H1 (cell line): ENCODE measurements around the gene FNDC3A. TPM values are rescaled to one million over a fixed set of nuclear protein-coding genes. Genes with fewer than 3 reads are reported as not detected.

Experiments used
- CTCF ChIA-PET: fragments of 300-600 bp; sonication (Branson Sonifier 250); formaldehyde crosslinking; loops from one replicate; lab custom pipeline; 2021; ENCODE audit not compliant: partially characterized antibody; lab: Charles Lee
- POLR2A ChIA-PET: fragments of 300-600 bp; sonication (Branson Sonifier 250); formaldehyde crosslinking; loops from one replicate; lab custom pipeline; 2021; ENCODE audit warnings: inconsistent platforms; ENCODE audit not compliant: partially characterized antibody; lab: Charles Lee
- DNase-seq, 2 experiments: peaks; one replicate each; pipeline versions ENCODE4 v3.0.0 to v3.0.0-alpha.2; 2010 to 2022; ENCODE audit warnings: low spot score in 2 of 2, low read depth in 1 of 2, mixed read lengths in 1 of 2
- FAIRE-seq: peaks from 2 replicates; lab custom pipeline; 2011; peaks lifted over from hg19 to GRCh38; lab: Jason Lieb, UNC
- H2AFZ ChIP-seq: 2 replicates; pipeline ENCODE4 v1.8.1; 2012; ENCODE audit warnings: low read length, inconsistent platforms
- H2AK5ac ChIP-seq: 2 replicates; pipeline ENCODE4 v1.6.1; 2013; ENCODE audit warnings: low read depth, low read length
- H2BK120ac ChIP-seq: replicated peaks from 2 replicates; pipeline ENCODE3; 2013; ENCODE audit warnings: low read depth, low read length, inconsistent platforms
- H2BK12ac ChIP-seq: 2 replicates; pipeline ENCODE4 v1.6.1; 2013; ENCODE audit warnings: low read depth, low read length
- H2BK15ac ChIP-seq: 2 replicates; pipeline ENCODE4 v1.6.1; 2013; ENCODE audit warnings: low read length
- H2BK20ac ChIP-seq: 2 replicates; pipeline ENCODE4 v1.6.1; 2013; ENCODE audit warnings: low read length
- H2BK5ac ChIP-seq: 2 replicates; pipeline ENCODE4 v1.6.1; 2013; ENCODE audit warnings: low read depth, low read length
- H3K14ac ChIP-seq: 2 replicates; pipeline ENCODE4 v1.6.1; 2013; ENCODE audit warnings: inconsistent platforms; ENCODE audit not compliant: insufficient read length
- H3K18ac ChIP-seq: 2 replicates; pipeline ENCODE4 v1.6.1; 2013; ENCODE audit warnings: low read length; ENCODE audit errors: extremely low read depth
- H3K23ac ChIP-seq: 2 replicates; pipeline ENCODE4 v1.6.1; 2013; ENCODE audit warnings: inconsistent platforms; ENCODE audit not compliant: insufficient read length
- H3K23me2 ChIP-seq: 2 replicates; pipeline ENCODE4 v1.6.1; 2013; ENCODE audit warnings: low read depth, low read length
- H3K27ac ChIP-seq: 2 replicates; pipeline ENCODE4 v1.6.1; 2011; ENCODE audit warnings: low read depth, low read length, inconsistent platforms
- H3K27me3 ChIP-seq, 4 experiments: replicated peaks in 1 of 4; 1 replicate in 1 of 4; 2 replicates in 3 of 4; pipeline versions ENCODE4 v1.6.1 to v1.8.1; 2011 to 2013; ENCODE audit warnings: low read length in 3 of 4, mild to moderate bottlenecking in 3 of 4, inconsistent platforms in 2 of 4, mixed read lengths in 2 of 4, moderate library complexity in 1 of 4; ENCODE audit not compliant: control insufficient read depth in 3 of 4, insufficient read depth in 3 of 4; ENCODE audit errors: extremely low read depth in 1 of 4
- H3K36me3 ChIP-seq, 4 experiments: 2 replicates each; pipeline versions ENCODE4 v1.6.1 to v1.8.1; 2011 to 2013; ENCODE audit warnings: mild to moderate bottlenecking in 4 of 4, low read length in 3 of 4, moderate library complexity in 2 of 4, control low read depth in 1 of 4, inconsistent platforms in 1 of 4; ENCODE audit not compliant: insufficient read depth in 4 of 4, control insufficient read depth in 2 of 4
- H3K4ac ChIP-seq: replicated peaks from 2 replicates; pipeline ENCODE3; 2013; ENCODE audit warnings: low read length, low read depth, mixed read lengths, inconsistent platforms; ENCODE audit not compliant: insufficient read length
- H3K4me1 ChIP-seq, 4 experiments: replicated peaks in 1 of 4; 1 replicate in 1 of 4; 2 replicates in 3 of 4; pipeline versions ENCODE4 v1.6.1 to v1.8.1; 2011 to 2013; ENCODE audit warnings: low read length in 3 of 4, inconsistent platforms in 2 of 4, mixed read lengths in 1 of 4; ENCODE audit not compliant: insufficient read depth in 4 of 4, control insufficient read depth in 3 of 4
- H3K4me2 ChIP-seq, 2 experiments: 2 replicates each; pipeline versions ENCODE4 v1.6.1 to v1.8.1; 2011 to 2013; ENCODE audit warnings: low read depth in 2 of 2, low read length in 2 of 2, control low read depth in 1 of 2, inconsistent platforms in 1 of 2, mild to moderate bottlenecking in 1 of 2; ENCODE audit not compliant: insufficient read depth in 1 of 2
- H3K4me3 ChIP-seq, 4 experiments: fragments of 200-600, 300-600 bp in 1 of 4; sonication (generic), shearing (Covaris generic), sonication (Bioruptor Twin) in 1 of 4; 2 replicates each; pipeline versions ENCODE4 v1.5.1 to v1.8.1; 2011 to 2016; ENCODE audit warnings: low read length in 4 of 4, low read depth in 3 of 4, control low read depth in 2 of 4, inconsistent platforms in 2 of 4, mild to moderate bottlenecking in 2 of 4, mixed read lengths in 1 of 4, moderate library complexity in 1 of 4; ENCODE audit not compliant: insufficient read depth in 2 of 4; ENCODE audit errors: extremely low read depth in 1 of 4
- H3K56ac ChIP-seq: replicated peaks from 2 replicates; pipeline ENCODE3; 2013; ENCODE audit warnings: low read depth, mild to moderate bottlenecking, mixed read lengths, low read length, inconsistent platforms; ENCODE audit not compliant: insufficient read length
- H3K79me1 ChIP-seq: 2 replicates; pipeline ENCODE4 v1.6.1; 2013; ENCODE audit warnings: low read depth, low read length, control low read depth
- H3K79me2 ChIP-seq, 2 experiments: 2 replicates each; pipeline versions ENCODE4 v1.6.1 to v1.8.1; 2012 to 2013; ENCODE audit warnings: low read length in 2 of 2, mild to moderate bottlenecking in 2 of 2, inconsistent platforms in 1 of 2; ENCODE audit not compliant: insufficient read depth in 2 of 2, control insufficient read depth in 1 of 2
- H3K9ac ChIP-seq, 4 experiments: replicated peaks in 1 of 4; 1 replicate in 1 of 4; 2 replicates in 3 of 4; pipeline versions ENCODE4 v1.6.1 to v1.8.1; 2011 to 2013; ENCODE audit warnings: low read depth in 3 of 4, low read length in 3 of 4, control low read depth in 2 of 4, mild to moderate bottlenecking in 2 of 4, moderate library complexity in 2 of 4, inconsistent platforms in 1 of 4; ENCODE audit errors: extremely low read depth in 1 of 4
- H3K9me3 ChIP-seq, 2 experiments: 2 replicates each; pipeline versions ENCODE4 v1.6.1 to v1.8.1; 2012 to 2013; ENCODE audit warnings: mild to moderate bottlenecking in 2 of 2, moderate library complexity in 2 of 2, control low read depth in 1 of 2, inconsistent platforms in 1 of 2, low read depth in 1 of 2, low read length in 1 of 2, mixed read lengths in 1 of 2; ENCODE audit not compliant: insufficient read depth in 2 of 2
- H4K20me1 ChIP-seq, 2 experiments: replicated peaks in 1 of 2; 2 replicates each; pipeline versions ENCODE3 to v1.8.1; 2011 to 2013; ENCODE audit warnings: inconsistent platforms in 2 of 2, low read length in 2 of 2, mild to moderate bottlenecking in 1 of 2; ENCODE audit not compliant: insufficient read depth in 2 of 2, control insufficient read depth in 1 of 2
- H4K5ac ChIP-seq: 2 replicates; pipeline ENCODE4 v1.6.1; 2013; ENCODE audit warnings: low read length, low read depth, mixed read lengths, inconsistent platforms; ENCODE audit not compliant: insufficient read length
- H4K8ac ChIP-seq: 2 replicates; pipeline ENCODE4 v1.8.0; 2013; ENCODE audit warnings: mild to moderate bottlenecking, moderate library complexity, low read length, inconsistent platforms; ENCODE audit not compliant: insufficient read depth; ENCODE audit errors: extremely low read depth
- H4K91ac ChIP-seq: replicated peaks from 2 replicates; pipeline ENCODE3; 2013; ENCODE audit warnings: low read length, mixed read lengths, inconsistent platforms; ENCODE audit not compliant: insufficient read length
- ASH2L ChIP-seq: fragments of 200-600, 300-600 bp; sonication (generic); IDR thresholded peaks from one replicate; pipeline ENCODE4 v1.7.1; 2017; ENCODE audit warnings: low read length
- KDM4A ChIP-seq: IDR thresholded peaks from one replicate; pipeline ENCODE4 v1.7.1; 2012; ENCODE audit warnings: low read depth, mild to moderate bottlenecking, moderate library complexity, low read length, inconsistent platforms; ENCODE audit not compliant: severe bottlenecking
- POU5F1 ChIP-seq: IDR thresholded peaks from 2 replicates; pipeline ENCODE4 v1.6.1; 2011; ENCODE audit warnings: low read depth, mild to moderate bottlenecking, low read length, moderate library complexity
- SAP30 ChIP-seq: fragments of 300-600 bp; sonication (generic); IDR thresholded peaks from 2 replicates; pipeline ENCODE4 v1.7.1; 2012; ENCODE audit warnings: low read length, moderate library complexity, mild to moderate bottlenecking, inconsistent platforms; ENCODE audit not compliant: insufficient read depth, insufficient replicate concordance
- SP2 ChIP-seq: IDR thresholded peaks from 2 replicates; pipeline ENCODE4 v1.6.1; 2012; ENCODE audit warnings: mild to moderate bottlenecking, low read length, inconsistent platforms
- TEAD4 ChIP-seq: IDR thresholded peaks from 2 replicates; pipeline ENCODE4 v1.6.1; 2012; ENCODE audit warnings: low read depth, low read length, inconsistent platforms, mixed read lengths
- YY1 ChIP-seq: IDR thresholded peaks from 2 replicates; pipeline ENCODE4 v1.6.1; 2011; ENCODE audit warnings: low read depth, mild to moderate bottlenecking, low read length
- WGBS, 2 experiments: shearing (Covaris generic) in 1 of 2; methylation state at CpG; one replicate each; pipeline versions ENCODE4 v1.1.6 to v1.1.7; 2013 to 2015; ENCODE audit warnings: low lambda C conversion rate in 2 of 2, mixed read lengths in 2 of 2, inconsistent platforms in 1 of 2, low coverage in 1 of 2, missing lambda C conversion rate in 1 of 2; ENCODE audit not compliant: insufficient replicate concordance in 2 of 2, insufficient coverage in 1 of 2, insufficient read length in 1 of 2; ENCODE audit errors: extremely low coverage in 1 of 2, missing lambda C conversion rate in 1 of 2; 5-methylcytosine and 5-hydroxymethylcytosine counted together
- polyA plus RNA-seq, 7 experiments: library from polyadenylated mRNA; depleted of rRNA in 3 of 7; stranded (reverse) in 5 of 7; unstranded in 2 of 7; fragments of >200 nt in 5 of 7; fragments of 200-250 nt in 2 of 7; gene quantifications; 1 replicate in 5 of 7; 2 replicates in 1 of 7; 4 replicates in 1 of 7; pipeline versions ENCODE4 v1.2.1 to v1.2.3, GENCODE V29; 2011 to 2013; ENCODE audit warnings: missing spikeins in 2 of 7, mixed read lengths in 2 of 7
- total RNA-seq: library from RNA; stranded (reverse); fragmentation: NEBNext Ultra II Directional; extraction: Animal tissue kit (Norgen Biotek cat#: 25700); gene quantifications from 2 replicates; pipeline ENCODE4 v1.2.1, GENCODE V29; 2021
- TF ChIP-seq, protein P1 (sequence below), 3 experiments: IDR thresholded peaks; 1 replicate in 2 of 3; 2 replicates in 1 of 3; pipeline versions ENCODE4 v1.5.1 to v1.6.1; 2011; ENCODE audit warnings: low read length in 3 of 3, mild to moderate bottlenecking in 3 of 3, inconsistent platforms in 2 of 3, low read depth in 1 of 3, moderate library complexity in 1 of 3; ENCODE audit not compliant: insufficient read depth in 1 of 3; ENCODE audit errors: control extremely low read depth in 1 of 3

The FNDC3A gene
- total and polyA plus RNA-seq, 2 of the 8 experiments (the other 6 are each of a cell fraction or from before 2014, with no cell fraction given): 14.6 to 26.0 TPM

DNA sequence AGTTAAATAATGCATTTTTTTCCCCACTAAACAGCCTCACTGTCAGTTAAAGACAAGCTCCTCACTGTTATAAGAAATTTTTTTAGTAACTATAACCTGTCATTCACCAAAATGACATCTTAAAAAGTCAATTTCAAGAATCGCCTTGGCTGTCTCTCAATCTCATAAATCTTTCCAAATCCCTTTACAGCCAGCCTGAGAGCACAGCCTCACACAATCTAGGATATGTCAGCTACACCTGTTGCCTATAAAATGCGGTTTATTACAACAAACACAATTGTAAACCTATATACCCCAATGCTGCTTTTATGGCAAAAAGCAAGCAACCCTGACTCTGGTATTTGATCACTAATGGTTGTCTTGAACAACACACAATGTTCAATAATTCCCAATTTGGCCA lies 29.5 kb upstream of the FNDC3A start:
- DNase-seq (no peak), FAIRE-seq (no peak)
- 90% methylated on average over 2 of the region's 2 CpGs; no CpG with 5 or more reads in 1 of the 2 experiments for WGBS, 2 experiments
- Histone ChIP-seq H4K8ac (no peak overlapping the region), H3K4ac (no peak overlapping the region), H4K91ac (no peak overlapping the region), H3K4me3 (no peak overlapping the region), H3K9ac (no peak overlapping the region), H2AFZ (no peak overlapping the region), H3K14ac (no peak overlapping the region), H2BK20ac (no peak overlapping the region), H3K27ac (no peak overlapping the region), H3K4me1 (0 out of 7 replicates have a peak, but pooled peaks cover 0 to 2% (median 0%) of the 10 kb centered on the region in 4 experiments), H3K4me2 (no peak overlapping the region), H3K79me1 (no peaks in the 10 kb centered on the region), H4K20me1 (no peaks in the 10 kb centered on the region), H3K18ac (no peak overlapping the region), H3K9me3 (no peaks in the 10 kb centered on the region), H3K23ac (no peak overlapping the region), H2BK5ac (no peak overlapping the region), H2BK120ac (no peak overlapping the region), H2BK15ac (no peak overlapping the region), H4K5ac (no peak overlapping the region), H3K79me2 (no peaks in the 10 kb centered on the region), H3K23me2 (no peaks in the 10 kb centered on the region), H3K36me3 (no peaks in the 10 kb centered on the region), H2BK12ac (no peak overlapping the region), H2AK5ac (no peak overlapping the region), H3K56ac (no peak overlapping the region), H3K27me3 (no peaks in the 10 kb centered on the region)
- CTCF ChIA-PET: interaction anchor here (0.6 kb wide), 1 partner anchor 198 kb away, joined by 3 read pairs; no protein-coding TSS in a partner anchor
- POLR2A ChIA-PET: interaction anchor here (0.6 kb wide), 1 partner anchor 775 kb away, joined by 8 read pairs; no protein-coding TSS in a partner anchor
- TF ChIP-seq ASH2L: no peak
- TF ChIP-seq YY1: no peak
- TF ChIP-seq, protein P1, sequence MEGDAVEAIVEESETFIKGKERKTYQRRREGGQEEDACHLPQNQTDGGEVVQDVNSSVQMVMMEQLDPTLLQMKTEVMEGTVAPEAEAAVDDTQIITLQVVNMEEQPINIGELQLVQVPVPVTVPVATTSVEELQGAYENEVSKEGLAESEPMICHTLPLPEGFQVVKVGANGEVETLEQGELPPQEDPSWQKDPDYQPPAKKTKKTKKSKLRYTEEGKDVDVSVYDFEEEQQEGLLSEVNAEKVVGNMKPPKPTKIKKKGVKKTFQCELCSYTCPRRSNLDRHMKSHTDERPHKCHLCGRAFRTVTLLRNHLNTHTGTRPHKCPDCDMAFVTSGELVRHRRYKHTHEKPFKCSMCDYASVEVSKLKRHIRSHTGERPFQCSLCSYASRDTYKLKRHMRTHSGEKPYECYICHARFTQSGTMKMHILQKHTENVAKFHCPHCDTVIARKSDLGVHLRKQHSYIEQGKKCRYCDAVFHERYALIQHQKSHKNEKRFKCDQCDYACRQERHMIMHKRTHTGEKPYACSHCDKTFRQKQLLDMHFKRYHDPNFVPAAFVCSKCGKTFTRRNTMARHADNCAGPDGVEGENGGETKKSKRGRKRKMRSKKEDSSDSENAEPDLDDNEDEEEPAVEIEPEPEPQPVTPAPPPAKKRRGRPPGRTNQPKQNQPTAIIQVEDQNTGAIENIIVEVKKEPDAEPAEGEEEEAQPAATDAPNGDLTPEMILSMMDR (IDR thresholded peaks at IDR 0.05; ENCODE audit: control extremely low read depth in 1 of 3, insufficient read depth in 1 of 3, low read depth in 1 of 3, low read length in 3 of 3): no peak
- TF ChIP-seq KDM4A: no peak
- TF ChIP-seq POU5F1: no peak
- TF ChIP-seq SAP30: no peak
- no peak for TF ChIP-seq SP2
- TF ChIP-seq TEAD4: no peak
